ENCODE measurements around the gene IGHMBP2.

The IGHMBP2 gene

DNA sequence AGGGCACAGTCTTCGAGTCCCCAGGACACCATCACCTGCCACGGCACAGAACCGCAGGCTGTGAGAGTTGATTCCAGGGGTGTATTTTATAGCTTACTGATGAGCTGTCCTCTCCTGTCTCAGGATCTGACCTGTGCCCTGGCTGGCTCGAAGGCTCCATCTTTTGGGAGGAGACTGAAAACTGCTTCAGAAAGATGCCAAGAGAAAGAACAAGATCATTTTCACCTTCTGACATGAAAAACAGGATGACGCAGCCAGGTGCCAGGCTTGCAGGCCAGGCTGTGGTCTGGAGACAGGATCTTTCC lies 74.9 kb downstream of the IGHMBP2 start:
- no peak for DNase-seq

DNA sequence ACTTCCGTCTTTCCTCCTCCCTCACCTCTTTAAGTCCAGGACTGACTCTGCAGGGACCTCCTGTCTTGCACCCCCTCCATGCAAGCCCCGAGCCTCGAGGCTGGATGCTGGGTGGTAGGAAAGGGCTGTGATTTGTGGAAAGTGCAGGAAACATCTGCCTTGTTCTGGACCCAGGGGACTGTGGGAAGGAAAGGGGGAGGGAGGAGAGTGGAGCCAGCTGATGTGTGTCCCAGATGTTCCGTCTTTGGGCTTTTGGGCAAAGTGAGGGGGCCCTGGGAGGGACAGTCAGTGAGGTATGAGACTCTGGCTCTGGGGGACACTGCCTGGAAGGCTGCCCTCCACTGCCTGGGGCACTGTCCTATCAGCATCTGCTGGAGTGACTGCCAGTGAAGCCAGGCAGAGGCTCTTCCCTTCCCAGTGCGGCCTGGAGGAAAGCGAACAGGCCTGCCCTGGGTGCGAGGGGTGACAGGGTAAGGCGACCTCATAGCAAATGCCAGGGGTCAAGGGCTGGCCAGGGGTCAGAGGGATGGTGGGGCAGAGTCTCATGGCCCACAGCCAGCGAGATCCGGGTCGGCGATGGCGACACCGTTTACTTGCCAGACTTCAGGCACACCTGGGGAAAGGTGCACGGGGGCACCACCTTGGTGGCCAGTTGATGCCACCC lies 75.4 kb downstream of the IGHMBP2 start:
- DNase-seq = no peak

- no peak for DNase-seq
These were observed 76.5 kb downstream of the IGHMBP2 start for GRCh38 chr11:68979931-68980775.

DNA sequence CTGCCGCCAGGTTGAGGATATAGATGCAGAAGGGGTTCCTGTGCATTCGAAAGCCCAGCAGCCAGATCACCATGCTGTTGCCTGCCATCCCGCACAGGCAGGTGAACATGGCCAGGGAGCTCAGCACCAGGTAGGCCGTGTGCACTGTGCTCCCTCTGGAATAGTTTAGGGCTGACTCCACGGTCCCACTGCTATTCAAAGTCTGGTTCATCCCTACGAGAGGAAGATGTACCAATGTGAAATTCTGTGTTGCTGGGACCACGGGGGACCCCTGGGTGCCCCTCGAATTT lies 77.0 kb downstream of the IGHMBP2 start, which contains the start of gene MRGPRD:
MRGPRD (minus strand) TSS at position 211 of the 290 bp plus-strand sequence; CDS start at position 211, 0 bp downstream.
- DNase-seq = no peak

DNA sequence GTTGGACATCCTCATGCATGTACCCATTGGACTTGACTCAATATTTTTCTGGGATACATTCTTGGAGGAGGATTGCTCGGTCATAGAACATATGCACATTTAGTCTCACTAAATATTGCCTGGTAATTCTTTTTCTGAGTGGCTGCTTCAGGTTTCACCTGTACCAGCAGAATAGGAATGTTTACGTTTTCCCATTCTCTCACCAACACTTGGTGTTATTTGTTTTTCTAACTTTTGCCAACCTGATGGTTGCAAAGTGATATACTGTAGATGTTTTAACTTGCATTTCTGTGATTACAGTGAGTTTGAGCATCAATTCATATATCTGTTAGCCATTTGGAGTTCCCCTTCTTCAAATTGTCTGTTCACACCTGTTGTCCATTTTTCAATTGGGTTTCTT lies 78.4 kb downstream of the IGHMBP2 start:
- DNase-seq = no peak

DNA sequence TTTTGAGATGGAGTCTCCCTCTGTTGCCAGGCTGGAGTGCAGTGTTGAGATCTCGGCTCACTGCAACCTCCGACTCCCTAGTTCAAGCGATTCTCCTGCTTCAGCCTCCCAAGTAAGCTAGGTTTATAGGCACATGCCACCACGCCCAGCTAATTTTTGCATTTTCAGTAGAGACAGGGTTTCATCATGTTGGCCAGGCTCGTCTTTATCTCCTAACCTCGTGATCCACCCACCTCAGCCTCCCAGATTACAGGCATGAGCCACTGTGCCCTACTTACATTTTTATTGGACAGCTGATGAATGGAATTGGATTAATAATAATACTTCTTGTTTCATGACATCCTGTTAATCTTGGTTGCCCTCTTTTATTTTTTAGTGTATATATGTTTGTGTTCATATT lies 80.1 kb downstream of the IGHMBP2 start:
- no peak for DNase-seq

GRCh38 chr11:68987211-68987610 lies 83.5 kb downstream of the IGHMBP2 start:
- DNase-seq = no peak

DNA sequence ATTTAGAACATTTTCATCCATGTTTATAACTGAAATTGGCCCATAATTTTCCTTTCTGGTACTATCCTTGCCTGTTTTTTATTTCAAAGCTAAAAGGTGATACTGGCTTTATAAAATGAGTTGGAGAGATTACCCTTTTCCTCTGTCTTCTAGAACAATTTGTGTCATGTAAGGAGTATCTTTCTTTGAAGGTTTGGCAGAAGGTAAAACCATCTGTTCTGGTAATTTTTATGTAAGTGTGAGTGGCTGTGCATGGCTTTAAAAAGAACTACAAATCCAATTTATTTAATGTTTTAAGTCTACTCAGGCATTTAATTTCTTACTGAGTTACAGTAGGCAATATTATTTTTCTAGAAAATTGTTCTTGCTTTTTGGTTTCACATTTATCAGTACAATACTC lies 84.8 kb downstream of the IGHMBP2 start:
- no peak for DNase-seq
